Caco-2 (cell line): ENCODE data around the gene SKA1. TPM values are rescaled to one million over a fixed set of nuclear protein-coding genes. Genes with fewer than 3 reads are reported as not detected.
A peak's percentile ranks its signal among the peaks of the same experiment; 100 is the strongest.
"Not testable (repeated sequence)": the region's sequence is repeated elsewhere in the genome, so short reads cannot be mapped to it uniquely, and the experiment has no call there.

Experiments
- BruUV-seq: library from RNA; stranded (reverse); fragments of 400-500 nt; replicated peaks from 2 replicates; lab custom pipeline; 2021; lab: Mats Ljungman, UMichigan
- CTCF ChIA-PET: fragments of 300-600 bp; sonication (Branson Sonifier 250); formaldehyde crosslinking; loops from one replicate; lab custom pipeline; 2022; ENCODE audit warnings: antibody characterized with exemption; lab: Charles Lee
- POLR2A ChIA-PET: fragments of 300-600 bp; sonication (Branson Sonifier 250); formaldehyde crosslinking; loops from one replicate; lab custom pipeline; 2022; ENCODE audit warnings: antibody characterized with exemption; lab: Charles Lee
- DNase-seq, 2 experiments: peaks; one replicate each; pipeline versions ENCODE4 v3.0.0 to v3.0.0-alpha.2; 2020 to 2022
- H3K27me3 ChIP-seq: replicated peaks from 2 replicates; pipeline ENCODE4 v1.6.0; 2011; ENCODE audit warnings: low read length; ENCODE audit not compliant: control insufficient read depth, insufficient read depth
- H3K36me3 ChIP-seq: 2 replicates; pipeline ENCODE4 v1.5.1; 2011; ENCODE audit warnings: low read length; ENCODE audit not compliant: control insufficient read depth, insufficient read depth
- H3K4me1 ChIP-seq: fragments of 250-450 bp; sonication (Bioruptor Pico); 2 replicates; pipeline ENCODE4 v1.5.1; 2020; ENCODE audit warnings: mild to moderate bottlenecking
- H3K4me3 ChIP-seq: 2 replicates; pipeline ENCODE4 v1.5.1; 2011; ENCODE audit warnings: low read depth, mild to moderate bottlenecking, control low read depth, low read length
- H3K9me3 ChIP-seq: fragments of 250-450 bp; sonication (Bioruptor Pico); 2 replicates; pipeline ENCODE4 v1.5.1; 2020; ENCODE audit warnings: mild to moderate bottlenecking, moderate library complexity
- H3K27ac Mint-ChIP-seq: one replicate; pipeline ENCODE4 v1.8.0; 2022; ENCODE audit warnings: mixed read lengths; ENCODE audit not compliant: unreplicated experiment
- H3K27me3 Mint-ChIP-seq: one replicate; pipeline ENCODE4 v1.8.0; 2022; ENCODE audit warnings: mixed read lengths; ENCODE audit not compliant: insufficient read depth, unreplicated experiment
- H3K36me3 Mint-ChIP-seq: one replicate; pipeline ENCODE4 v1.8.0; 2022; ENCODE audit warnings: mild to moderate bottlenecking, mixed read lengths; ENCODE audit not compliant: insufficient read depth, unreplicated experiment
- H3K4me1 Mint-ChIP-seq: one replicate; pipeline ENCODE4 v1.8.0; 2022; ENCODE audit warnings: low read depth, mixed read lengths; ENCODE audit not compliant: unreplicated experiment
- H3K4me3 Mint-ChIP-seq: one replicate; pipeline ENCODE4 v1.8.0; 2022; ENCODE audit warnings: mild to moderate bottlenecking, moderate library complexity, mixed read lengths; ENCODE audit not compliant: unreplicated experiment
- H3K9me3 Mint-ChIP-seq: one replicate; pipeline ENCODE4 v1.8.0; 2022; ENCODE audit warnings: mixed read lengths; ENCODE audit not compliant: unreplicated experiment
- intact Hi-C: fragments of 100-400 bp; cut with micrococcal nuclease; formaldehyde crosslinking; loops from one replicate; pipeline ENCODE4 v1.10.0; 2022; ENCODE audit not compliant: unreplicated experiment
- total RNA-seq: library from RNA; stranded (reverse); gene quantifications from 2 replicates; pipeline ENCODE4 v1.2.3, GENCODE V29; 2022
- TF ChIP-seq, protein P1 (sequence below), 2 experiments: fragments of 200-600 bp in 1 of 2; IDR thresholded peaks; 1 replicate in 1 of 2; 2 replicates in 1 of 2; pipeline versions ENCODE4 v1.5.1 to v1.8.0; 2011 to 2022; ENCODE audit warnings: antibody characterized with exemption in 1 of 2, control low read depth in 1 of 2, inconsistent platforms in 1 of 2, low read depth in 1 of 2, low read length in 1 of 2, mild to moderate bottlenecking in 1 of 2, moderate library complexity in 1 of 2; ENCODE audit not compliant: insufficient read depth in 1 of 2, severe bottlenecking in 1 of 2, unreplicated experiment in 1 of 2

SKA1 gene
- total RNA-seq, 1 experiment from 2014 or later: 32.4 TPM

DNA sequence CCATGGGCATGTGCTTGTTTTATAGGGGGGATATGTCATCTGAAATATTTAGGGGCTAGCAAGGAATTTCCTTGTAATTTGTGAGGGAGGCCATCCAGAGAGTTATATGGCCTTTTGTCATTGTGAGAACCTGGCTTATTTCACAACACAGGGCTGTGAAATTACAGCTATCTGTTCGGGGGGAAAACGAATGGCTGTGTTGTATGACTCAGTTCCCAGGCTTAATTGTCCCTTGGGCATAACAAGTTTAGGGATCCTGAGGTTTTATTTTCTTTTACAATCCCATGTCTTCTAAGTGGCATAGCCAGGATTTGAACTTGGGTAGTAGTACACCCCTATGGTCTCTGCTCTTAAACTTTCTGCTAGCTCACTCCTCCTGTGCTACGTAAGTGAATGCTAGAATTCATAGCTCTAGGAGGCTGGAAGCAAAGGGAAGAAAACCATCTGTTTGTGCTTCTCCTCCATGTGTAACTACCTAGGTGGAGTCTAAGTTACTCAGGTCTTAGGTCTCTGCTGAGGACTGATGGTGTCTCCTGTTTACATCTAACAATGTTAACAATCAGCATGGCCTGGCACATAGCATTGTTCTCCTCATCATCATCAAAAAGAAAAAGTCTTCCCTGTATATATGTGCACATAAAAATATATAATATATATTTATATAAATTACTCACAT, 53.8 kb downstream of the SKA1 start:
- no TSS peak for BruUV-seq
- H3K27me3 Mint-ChIP-seq: no peaks in the 10 kb centered on the region
- no peak overlapping the region for H3K27ac Mint-ChIP-seq
- ChIA-PET POLR2A (no interaction called here), CTCF (interaction anchor here (1.0 to 2.1 kb wide), 2 partner anchors 72 to 225 kb away, joined by 5 to 11 read pairs; no protein-coding TSS in a partner anchor)
- Histone ChIP-seq H3K36me3 (no peaks in the 10 kb centered on the region), H3K27me3 (no peaks in the 10 kb centered on the region), H3K4me1 (no peaks in the 10 kb centered on the region), H3K4me3 (no peak overlapping the region), H3K9me3 (peaks cover 6% of the 10 kb centered on the region; the same call in 1 of the 2 replicates)
- no peak for DNase-seq
- TF ChIP-seq, protein P1, sequence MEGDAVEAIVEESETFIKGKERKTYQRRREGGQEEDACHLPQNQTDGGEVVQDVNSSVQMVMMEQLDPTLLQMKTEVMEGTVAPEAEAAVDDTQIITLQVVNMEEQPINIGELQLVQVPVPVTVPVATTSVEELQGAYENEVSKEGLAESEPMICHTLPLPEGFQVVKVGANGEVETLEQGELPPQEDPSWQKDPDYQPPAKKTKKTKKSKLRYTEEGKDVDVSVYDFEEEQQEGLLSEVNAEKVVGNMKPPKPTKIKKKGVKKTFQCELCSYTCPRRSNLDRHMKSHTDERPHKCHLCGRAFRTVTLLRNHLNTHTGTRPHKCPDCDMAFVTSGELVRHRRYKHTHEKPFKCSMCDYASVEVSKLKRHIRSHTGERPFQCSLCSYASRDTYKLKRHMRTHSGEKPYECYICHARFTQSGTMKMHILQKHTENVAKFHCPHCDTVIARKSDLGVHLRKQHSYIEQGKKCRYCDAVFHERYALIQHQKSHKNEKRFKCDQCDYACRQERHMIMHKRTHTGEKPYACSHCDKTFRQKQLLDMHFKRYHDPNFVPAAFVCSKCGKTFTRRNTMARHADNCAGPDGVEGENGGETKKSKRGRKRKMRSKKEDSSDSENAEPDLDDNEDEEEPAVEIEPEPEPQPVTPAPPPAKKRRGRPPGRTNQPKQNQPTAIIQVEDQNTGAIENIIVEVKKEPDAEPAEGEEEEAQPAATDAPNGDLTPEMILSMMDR (IDR thresholded peaks at IDR 0.05; ENCODE audit: insufficient read depth in 1 of 2, low read depth in 1 of 2, low read length in 1 of 2, severe bottlenecking in 1 of 2, unreplicated experiment in 1 of 2): no peak
- H3K36me3 Mint-ChIP-seq: peaks cover 7% of the 10 kb centered on the region
- no peaks in the 10 kb centered on the region for H3K4me1 Mint-ChIP-seq
- H3K9me3 Mint-ChIP-seq: no peaks in the 10 kb centered on the region
- H3K4me3 Mint-ChIP-seq: no peak overlapping the region
- intact Hi-C loops: loop anchor here (5.0 kb wide), 1 partner anchor 141 kb away; the partner anchor contains the start of gene CXXC1

DNA sequence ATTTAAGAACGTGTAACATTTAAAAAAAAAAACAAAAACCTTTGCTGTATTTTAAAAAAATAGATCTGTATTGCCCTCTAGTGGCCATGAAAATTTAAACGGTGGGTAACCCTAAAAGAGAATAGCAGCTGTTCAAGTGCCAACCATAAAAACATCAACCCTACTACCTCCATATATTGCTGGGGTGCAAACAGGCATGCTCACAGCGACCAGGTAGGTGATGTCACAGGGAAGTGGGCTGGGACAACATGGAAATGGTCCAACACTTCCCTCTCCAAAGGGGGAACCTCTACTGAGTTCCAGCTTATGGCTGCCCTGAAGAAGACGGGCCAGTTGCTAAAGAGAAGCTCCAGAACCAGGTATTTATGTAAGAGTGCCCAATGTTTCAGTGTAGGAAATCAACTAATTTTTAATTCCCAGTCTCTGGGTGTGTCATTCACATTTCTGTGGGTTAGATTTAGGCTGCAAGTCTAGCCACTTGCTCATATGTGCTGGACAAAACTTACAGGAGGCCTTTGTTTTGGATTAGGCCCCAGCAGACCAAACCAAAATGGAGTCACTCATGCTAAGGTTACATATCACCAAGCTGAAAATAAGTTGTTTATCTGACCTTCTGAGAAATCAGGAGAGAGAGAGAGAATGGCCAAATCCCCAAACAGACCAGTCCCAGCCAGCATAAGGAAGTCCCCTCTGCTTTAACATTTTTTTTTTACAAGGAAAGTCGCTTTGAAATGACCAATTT, 54.5 kb downstream of the SKA1 start:
- TF ChIP-seq, protein P1 (IDR thresholded peaks at IDR 0.05; ENCODE audit: insufficient read depth in 1 of 2, low read depth in 1 of 2, low read length in 1 of 2, severe bottlenecking in 1 of 2, unreplicated experiment in 1 of 2): peak in 1 of 2 experiments; percentile 34
- peak in 1 of 2 experiments; percentile 48 for DNase-seq
- H3K36me3 ChIP-seq: no peaks in the 10 kb centered on the region
- Mint-ChIP-seq H3K27me3 (no peaks in the 10 kb centered on the region), H3K4me3 (no peak overlapping the region), H3K4me1 (no peaks in the 10 kb centered on the region), H3K27ac (no peak overlapping the region), H3K9me3 (no peaks in the 10 kb centered on the region), H3K36me3 (peaks cover 7% of the 10 kb centered on the region)
- H3K9me3 ChIP-seq: peaks cover 6% of the 10 kb centered on the region; the same call in 1 of the 2 replicates
- ChIA-PET CTCF (interaction anchor here (0.6 to 2.1 kb wide), 4 partner anchors 55 to 926 kb away, joined by 4 to 11 read pairs (median 4); partner anchors contain the start of gene SKA1), POLR2A (no interaction called here)
- BruUV-seq: no TSS peak
- H3K4me3 ChIP-seq: no peak overlapping the region
- H3K4me1 ChIP-seq: no peaks in the 10 kb centered on the region
- intact Hi-C loops: loop anchor here (5.0 kb wide), 1 partner anchor 142 kb away; the partner anchor contains the start of gene CXXC1
- H3K27me3 ChIP-seq: no peaks in the 10 kb centered on the region

DNA sequence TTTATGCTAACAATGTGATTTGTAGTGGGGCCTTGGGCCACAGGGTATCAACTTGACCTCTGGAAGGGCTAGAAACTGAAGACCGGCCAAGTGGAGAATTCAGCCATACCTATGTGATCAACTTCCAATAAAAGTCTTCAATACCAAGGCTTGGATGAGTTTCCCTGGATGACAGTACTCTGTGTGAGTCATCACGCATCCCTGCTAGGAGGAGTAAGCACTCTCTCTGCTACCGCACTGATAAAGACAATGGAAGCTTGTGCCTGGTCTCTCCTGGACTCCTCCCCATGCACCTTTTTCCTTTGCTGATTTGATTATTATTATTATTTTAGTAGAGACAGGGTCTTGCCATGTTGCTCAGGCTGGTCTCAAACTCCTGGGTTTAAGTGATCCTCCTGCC, 58.1 kb downstream of the SKA1 start:
- intact Hi-C loops: loop anchor here (5.0 kb wide), 1 partner anchor 76 kb away; no protein-coding TSS in a partner anchor
- Mint-ChIP-seq H3K4me1 (no peaks in the 10 kb centered on the region), H3K27me3 (no peaks in the 10 kb centered on the region), H3K9me3 (no peaks in the 10 kb centered on the region), H3K4me3 (no peak overlapping the region), H3K36me3 (no peaks in the 10 kb centered on the region), H3K27ac (no peak overlapping the region)
- POLR2A ChIA-PET: no interaction called here
- Histone ChIP-seq H3K9me3 (no peaks in the 10 kb centered on the region), H3K36me3 (no peaks in the 10 kb centered on the region), H3K4me3 (no peak overlapping the region), H3K4me1 (no peaks in the 10 kb centered on the region), H3K27me3 (no peaks in the 10 kb centered on the region)
- no peak for DNase-seq
- TF ChIP-seq, protein P1 (IDR thresholded peaks at IDR 0.05; ENCODE audit: insufficient read depth in 1 of 2, low read depth in 1 of 2, low read length in 1 of 2, severe bottlenecking in 1 of 2, unreplicated experiment in 1 of 2): no peak
- BruUV-seq: no TSS peak
- CTCF ChIA-PET: no interaction called here

DNA sequence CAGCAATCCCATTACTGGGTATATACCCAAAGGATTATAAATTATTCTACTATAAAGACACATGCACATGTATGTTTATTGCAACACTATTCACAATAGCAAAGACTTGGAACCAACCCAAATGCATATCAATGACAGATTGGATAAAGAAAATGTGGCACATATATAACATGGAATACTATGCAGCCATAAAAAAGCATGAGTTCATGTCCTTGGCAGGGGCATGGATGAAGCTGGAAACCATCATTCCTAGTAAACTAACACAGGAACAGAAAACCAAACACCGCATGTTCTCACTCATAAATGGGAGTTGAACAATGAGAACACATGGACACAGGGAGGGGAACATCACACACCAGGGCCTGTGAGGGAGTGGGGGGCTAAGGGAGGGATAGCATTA, 61.9 kb downstream of the SKA1 start:
- H3K27me3 Mint-ChIP-seq, H3K36me3 ChIP-seq, CTCF ChIA-PET, H3K27me3 ChIP-seq, BruUV-seq, H3K9me3 ChIP-seq, H3K4me1 Mint-ChIP-seq, H3K36me3 Mint-ChIP-seq, intact Hi-C loops, H3K9me3 Mint-ChIP-seq, H3K27ac Mint-ChIP-seq, DNase-seq, H3K4me3 ChIP-seq, POLR2A ChIA-PET, H3K4me3 Mint-ChIP-seq, H3K4me1 ChIP-seq: not testable (repeated sequence)
